Measurements from ENCODE around the gene FBXO34.

GRCh38 chr14:55355922-55356321 is 84.7 kb downstream of the FBXO34 start:
- TF ChIP-seq CTCF (conservative IDR thresholded peaks at IDR 0.05; ENCODE audit: low read length) (no peak), EZH2phosphoT487 (IDR thresholded peaks at IDR 0.05; ENCODE audit: borderline replicate concordance, low read depth, low read length) (no peak)
